ENCODE results near the gene ABCA7.
"Not testable (repeated sequence)": the region's sequence is repeated elsewhere in the genome, so short reads cannot be mapped to it uniquely, and the experiment has no call there.

Gene ABCA7

GRCh38 chr19:1018393-1018792 lies 21.5 kb upstream of the ABCA7 start:
- DNase-seq, result no peak

- no peak for DNase-seq
Measured at GRCh38 chr19:1018932-1019615, 20.8 kb upstream of the ABCA7 start.

DNA sequence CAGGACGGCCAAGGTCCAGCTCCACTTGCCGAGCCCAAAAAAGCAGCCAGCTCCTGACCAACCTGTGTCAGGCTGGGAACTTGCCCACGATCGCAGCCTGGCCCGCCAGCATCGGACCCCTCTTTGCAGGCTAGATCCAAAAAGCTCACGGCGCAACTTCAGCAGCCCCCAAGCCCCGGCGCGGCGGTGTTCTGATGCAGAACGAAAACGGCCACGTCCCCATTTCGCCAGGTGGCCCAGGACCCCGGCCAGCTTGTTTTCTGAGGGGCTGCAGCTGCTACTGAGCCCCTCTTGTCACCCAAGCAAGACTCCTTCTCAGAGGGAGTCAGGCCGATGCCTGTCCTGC lies 20.3 kb upstream of the ABCA7 start:
- DNase-seq, result no peak

DNA sequence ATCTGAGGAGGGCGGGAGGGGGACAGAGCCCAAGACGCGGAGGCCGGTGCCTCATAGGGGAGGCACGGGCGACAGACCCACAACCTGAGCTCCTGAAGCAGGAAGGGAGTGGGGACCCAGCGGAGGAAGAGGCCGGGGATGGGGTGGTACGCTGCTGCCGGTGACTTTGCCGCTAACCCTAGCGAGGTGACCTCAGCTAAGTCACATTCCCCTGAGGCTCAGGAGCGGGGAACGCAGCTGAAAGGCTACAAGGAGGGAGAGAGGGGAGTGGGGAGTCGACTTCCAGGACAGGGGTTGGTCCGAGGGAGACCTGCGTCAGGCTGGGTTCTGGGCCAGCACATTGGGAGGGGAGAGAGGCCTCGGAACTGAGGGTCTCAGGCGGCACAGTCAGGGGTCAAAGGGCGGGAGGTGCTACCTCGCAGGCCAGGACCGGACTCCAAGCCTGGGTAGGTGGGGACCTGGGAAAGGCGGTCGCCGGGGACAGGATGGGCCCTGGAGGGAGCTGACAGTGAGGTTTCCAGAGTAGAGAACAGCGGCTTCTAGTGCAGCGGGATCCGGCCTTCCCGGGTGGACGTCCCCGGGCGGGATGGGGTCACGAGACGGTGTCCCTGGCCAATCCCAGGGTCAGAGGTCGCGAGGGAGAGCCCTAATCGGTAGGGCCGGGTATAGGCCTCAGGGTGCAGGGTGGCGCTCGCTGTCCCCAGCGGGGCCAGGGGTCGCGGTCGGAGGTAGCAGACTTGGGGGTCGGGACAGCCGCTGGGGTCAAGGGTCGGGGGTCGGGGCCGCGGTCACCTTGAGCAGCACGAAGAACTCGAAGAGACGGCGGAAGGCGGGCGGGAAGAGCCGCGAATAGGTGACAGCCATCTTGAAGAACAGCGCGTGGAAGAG lies 19.7 kb upstream of the ABCA7 start:
- DNase-seq, result no peak

- DNase-seq, result peak; percentile 98
Measured at GRCh38 chr19:1020868-1021425, 19.0 kb upstream of the ABCA7 start, which contains the start of gene TMEM259. Gene TMEM259, minus strand, starts transcription at chr19:1021123. Its CDS starts 127 bp downstream, at chr19:1020996.

GRCh38 chr19:1023883-1024188 lies 16.1 kb upstream of the ABCA7 start:
- not testable (repeated sequence) for DNase-seq

DNA sequence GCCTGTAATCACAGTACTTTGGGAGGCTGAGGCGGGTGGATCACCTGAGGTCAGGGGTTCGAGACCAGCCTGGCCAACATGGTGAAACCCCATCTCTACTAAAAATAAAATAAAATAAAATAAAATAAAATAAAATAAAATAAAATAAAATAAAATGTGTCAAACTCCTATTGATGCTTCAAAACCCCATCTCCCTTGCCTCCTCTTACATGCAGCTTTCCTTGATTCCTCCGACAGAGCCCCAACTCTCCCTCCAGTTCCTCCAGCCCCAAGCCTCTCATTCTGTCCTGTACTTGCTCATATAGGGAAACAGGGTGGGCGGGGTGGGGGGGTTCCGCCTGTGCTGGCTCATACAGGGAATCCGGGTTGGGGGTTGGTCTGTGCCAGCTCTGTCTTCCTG lies 14.8 kb upstream of the ABCA7 start:
- DNase-seq, result not testable (repeated sequence)

DNA sequence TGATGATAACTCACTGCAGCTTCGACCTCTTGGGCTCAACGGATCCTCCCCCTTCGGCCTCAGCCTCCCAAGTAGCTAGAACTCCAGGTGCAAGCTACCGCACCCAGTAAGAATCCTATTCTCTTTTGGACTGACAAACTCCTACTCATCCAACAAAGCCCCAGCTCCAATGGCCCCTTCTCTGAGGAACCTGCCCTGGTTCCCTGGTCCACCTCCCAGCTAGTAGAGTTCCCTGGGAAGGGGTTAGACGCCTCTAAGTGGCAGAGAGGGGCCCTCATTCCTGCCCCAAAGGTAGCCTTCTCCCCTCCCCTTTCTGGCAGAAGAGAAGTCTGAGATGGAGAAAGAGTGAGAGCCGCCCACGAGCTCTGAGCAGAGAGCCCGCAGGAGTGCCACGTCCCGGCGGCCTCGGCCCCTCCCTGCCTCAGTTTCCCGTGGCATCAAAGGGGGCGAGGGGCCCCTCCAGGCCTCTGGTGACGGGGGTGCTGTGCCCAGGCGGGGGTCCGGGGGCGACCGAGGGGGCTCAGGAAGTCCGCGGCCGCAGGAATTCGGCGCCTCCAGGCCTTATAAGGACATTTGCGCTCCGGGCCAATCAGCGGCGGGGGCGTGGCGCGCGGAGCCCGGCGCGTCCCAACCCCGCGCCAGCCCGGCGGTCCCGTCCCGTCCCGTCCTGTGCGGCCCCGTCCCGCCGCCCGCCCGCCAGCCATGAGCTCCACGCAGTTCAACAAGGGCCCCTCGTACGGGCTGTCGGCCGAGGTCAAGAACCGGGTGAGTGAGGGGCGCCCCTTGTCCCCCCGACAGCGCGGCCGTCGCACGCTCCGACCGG lies 13.7 kb upstream of the ABCA7 start, which contains the start of gene CNN2:
Gene CNN2, plus strand, starts transcription at position 649 of the 823 bp plus-strand sequence. Its CDS starts 54 bp downstream, at position 703.
- peak; percentile 84 for DNase-seq

DNA sequence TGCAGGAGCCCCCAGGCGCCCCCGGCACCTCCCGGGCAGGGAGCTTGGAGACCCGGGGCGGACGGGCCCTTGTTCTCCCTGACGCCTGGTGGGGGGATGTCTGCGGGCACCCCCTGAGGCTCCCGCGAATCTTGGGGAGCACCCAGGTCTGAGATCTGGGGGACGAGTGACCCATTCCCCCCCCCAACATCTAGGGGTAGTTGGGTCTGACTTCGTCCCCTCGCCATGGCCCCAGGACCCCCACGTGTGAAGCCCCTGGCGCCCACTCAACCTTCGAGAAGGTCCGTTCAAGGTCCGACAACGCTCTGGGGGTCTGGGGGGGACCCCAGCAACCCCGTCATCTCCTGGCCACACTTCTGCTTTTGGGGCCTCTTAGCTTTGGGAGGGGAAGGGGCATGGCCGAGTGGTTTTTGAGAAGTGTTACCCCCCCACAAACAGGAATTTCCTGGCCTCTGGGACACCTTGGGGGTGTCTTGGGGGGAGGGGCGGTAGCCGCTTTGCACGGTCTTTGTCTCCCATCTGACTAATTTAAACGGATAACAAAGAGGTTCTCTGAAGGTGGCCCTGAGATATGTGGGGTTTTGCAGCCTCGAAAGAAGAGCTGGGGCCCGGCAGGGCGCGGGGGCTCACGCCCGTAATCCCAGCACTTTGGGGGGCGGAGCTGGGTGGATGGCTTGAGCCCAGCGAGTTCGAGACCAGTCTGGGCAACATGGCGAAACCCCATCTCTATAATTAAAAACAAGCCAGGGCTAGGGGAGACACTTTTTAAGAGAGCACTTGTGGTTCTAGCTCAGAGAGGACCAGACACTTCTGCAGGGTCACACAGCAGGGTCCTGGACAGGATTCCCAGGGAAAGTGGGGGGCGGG lies 12.9 kb upstream of the ABCA7 start:
- peak; percentile 58 for DNase-seq

GRCh38 chr19:1027650-1028061 lies 12.3 kb upstream of the ABCA7 start:
- DNase-seq, result peak; percentile 31

DNA sequence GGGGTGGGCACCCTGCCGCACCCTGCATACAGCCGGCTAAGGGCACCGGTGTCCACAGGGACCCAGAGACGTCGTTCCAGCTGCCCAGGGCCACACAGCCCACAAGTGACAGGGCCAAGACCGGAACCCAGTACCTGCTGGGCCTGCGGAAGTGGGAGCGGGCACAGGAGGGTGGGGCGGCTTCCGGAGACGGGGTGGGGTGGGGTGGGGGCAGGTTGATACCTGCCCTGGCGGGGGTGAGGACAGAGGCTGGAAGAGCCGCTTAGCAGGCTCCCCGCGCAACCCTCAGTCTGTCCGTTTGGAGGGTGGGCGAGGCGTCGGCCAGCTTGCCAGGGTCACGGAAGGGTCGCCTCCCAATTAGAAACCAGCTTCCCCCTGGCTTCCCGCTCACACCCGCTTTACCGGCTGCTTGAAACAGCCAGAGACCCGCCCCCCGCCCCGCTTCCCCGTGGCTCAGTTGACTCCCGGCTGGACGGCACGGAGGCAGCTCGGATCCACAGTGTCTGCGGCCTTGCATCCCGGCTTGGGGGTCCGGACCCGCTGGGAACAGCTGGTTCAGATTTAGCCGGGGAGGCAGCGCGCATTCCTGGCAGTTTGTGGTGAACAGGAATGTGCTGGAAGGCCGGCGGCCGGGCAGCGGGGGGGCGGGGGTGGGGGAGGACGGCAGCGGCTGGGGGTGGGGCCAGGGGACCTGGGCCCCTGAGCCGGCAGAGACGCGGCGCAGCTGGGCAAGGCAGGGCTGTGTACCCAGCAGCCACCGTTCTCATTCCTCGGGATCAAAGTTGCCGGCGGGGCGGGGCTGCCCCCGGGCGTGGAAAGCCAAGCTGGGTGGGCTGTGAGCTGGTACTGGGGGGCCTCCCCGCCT lies 11.6 kb upstream of the ABCA7 start:
- peak; percentile 71 for DNase-seq

DNA sequence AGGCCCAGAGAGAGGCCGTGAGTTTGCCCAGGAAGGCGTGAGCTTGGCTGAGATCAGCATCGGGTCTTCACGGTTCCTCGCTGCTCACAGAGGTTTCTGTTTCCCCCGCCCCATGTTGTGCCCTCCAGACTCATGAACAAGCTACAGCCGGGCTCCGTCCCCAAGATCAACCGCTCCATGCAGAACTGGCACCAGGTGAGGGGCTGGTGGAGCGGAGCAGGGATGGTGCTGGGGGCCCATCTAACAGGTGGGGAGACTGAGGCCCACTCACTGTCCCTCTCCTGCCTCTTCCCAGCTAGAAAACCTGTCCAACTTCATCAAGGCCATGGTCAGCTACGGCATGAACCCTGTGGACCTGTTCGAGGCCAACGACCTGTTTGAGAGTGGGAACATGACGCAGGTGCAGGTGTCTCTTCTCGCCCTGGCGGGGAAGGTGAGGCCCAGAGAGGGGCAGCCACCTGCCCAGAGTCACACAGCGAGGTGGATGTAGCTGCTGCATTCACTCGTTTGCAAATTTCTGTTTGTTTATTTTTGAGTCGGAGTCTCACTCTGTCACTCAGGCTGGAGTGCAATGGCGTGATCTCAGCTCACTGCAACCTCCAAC lies 7.5 kb upstream of the ABCA7 start:
- no peak for DNase-seq

- no peak for DNase-seq
Measured at GRCh38 chr19:1035998-1036621, 3.8 kb upstream of the ABCA7 start.

- no peak for DNase-seq
Measured at GRCh38 chr19:1037621-1038064, 2.3 kb upstream of the ABCA7 start.

DNA sequence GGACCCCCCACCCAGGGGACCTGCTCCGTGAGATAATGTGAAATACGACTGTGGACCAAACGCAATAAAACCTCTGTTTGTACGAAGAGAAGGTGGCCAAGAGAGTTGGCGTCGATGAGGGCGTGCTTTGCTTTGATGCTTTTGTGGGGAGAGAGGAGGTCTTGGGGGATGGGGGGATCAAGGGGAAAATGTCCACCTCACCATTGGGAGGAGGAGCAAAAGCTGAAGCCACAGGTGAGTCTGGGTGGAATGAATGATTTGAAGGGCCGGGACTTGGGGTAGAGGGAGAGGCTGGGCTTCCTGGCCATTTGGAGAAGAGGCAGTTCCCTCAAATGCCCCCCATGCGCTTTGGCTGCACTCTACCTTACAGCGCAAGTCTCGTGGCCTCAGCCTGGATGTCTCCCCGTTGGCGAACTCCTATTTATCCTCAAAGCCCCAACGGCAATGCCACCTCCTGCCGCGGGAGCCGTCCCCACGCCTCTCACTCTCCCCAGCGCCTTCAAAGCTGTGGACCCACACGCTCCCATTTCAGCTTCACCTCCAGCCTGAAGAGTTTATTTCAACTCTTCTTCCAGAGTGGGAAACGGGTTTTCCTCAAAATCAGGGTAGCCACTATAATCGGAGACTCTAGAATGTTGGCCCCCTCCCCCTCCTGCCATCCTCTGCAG lies 795 bp upstream of the ABCA7 start:
- DNase-seq, result no peak

DNA sequence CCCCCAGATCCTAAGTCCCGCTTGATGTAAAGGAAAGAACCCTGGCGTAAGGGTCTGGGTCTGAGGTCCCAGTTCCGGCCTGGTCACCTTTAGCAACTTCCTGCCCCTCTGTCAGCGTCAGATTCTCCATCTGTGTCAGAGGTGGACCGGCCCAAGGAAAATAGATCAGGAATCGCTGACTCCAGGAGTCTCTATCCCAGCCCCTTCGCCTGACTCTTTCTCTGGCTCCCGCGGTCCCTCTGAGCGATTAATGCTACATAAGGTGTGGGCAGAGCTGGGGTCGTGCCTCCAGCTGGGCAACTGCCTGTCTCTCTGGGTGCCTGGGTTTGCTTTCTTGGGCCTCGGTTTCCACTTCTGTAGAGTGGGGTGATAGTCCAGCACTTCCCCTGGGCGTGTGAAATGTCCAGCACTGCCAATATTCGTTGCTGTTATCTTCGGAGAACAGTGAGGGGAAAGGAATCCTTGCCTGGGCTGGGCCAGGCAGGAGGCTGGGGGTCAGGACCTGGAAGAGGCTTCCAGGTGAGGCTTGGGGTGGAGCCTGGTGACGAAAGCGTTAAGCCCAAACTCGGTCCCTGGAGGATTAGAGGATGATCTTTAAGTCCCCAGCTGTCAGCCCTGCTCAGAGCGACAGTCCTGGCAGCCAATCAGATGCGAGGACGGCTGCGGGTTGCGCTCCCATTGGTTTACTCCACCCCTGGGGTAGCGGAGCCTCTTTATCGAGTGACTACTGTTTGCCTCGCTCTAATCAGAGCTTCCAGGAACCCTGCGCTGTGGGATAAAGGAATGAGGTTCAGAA lies 767 bp downstream of the ABCA7 start:
- peak; percentile 94 for DNase-seq

DNA sequence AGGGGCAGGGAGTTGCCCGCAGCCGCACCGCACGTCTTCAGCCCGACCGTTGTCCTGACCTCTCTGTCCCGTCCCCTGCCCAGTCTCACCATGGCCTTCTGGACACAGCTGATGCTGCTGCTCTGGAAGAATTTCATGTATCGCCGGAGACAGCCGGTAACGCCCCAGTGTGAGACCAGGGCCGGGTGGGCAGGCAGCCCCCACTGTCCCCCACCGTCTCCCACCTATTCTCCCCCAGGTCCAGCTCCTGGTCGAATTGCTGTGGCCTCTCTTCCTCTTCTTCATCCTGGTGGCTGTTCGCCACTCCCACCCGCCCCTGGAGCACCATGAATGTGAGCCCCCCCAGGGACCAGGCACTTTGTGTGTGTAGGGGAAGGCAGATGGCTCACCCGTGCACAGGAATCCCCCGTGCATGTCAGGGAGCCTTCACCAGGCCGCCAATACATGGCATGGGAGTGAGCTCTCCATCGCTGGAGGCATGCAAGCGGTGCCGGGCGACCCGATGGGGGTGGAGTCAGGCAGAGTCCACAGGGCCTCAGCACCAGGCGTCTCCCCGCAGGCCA lies 1.4 kb downstream of the ABCA7 start:
- DNase-seq, result no peak
